Measurements from ENCODE around the gene USP44. TPM values are rescaled to one million over a fixed set of nuclear protein-coding genes. Genes with fewer than 3 reads are reported as not detected.

Gene USP44
- total and polyA plus RNA-seq, 2 experiments from 2014 or later: 235 to 248 TPM

- H4K20me1 ChIP-seq (replicated peaks; ENCODE audit: insufficient read depth): peaks cover 30% of the 10 kb centered on the region
- peaks cover 9% of the 10 kb centered on the region; the same call in 1 of the 2 replicates for H3F3A ChIP-seq (replicated peaks; ENCODE audit: low read depth)
- H3K4me3 ChIP-seq: peak overlapping the region; percentile 100
- peak overlapping the region; percentile 98 for H3K27ac Mint-ChIP-seq
- H3K36me3 ChIP-seq (ENCODE audit: insufficient read depth): peaks cover 34% of the 10 kb centered on the region
- H3K79me2 ChIP-seq (replicated peaks; ENCODE audit: insufficient read depth): peaks cover 57% of the 10 kb centered on the region
- ATAC-seq: no peak
- peak overlapping the region; percentile 100 for H3K4me3 Mint-ChIP-seq
- peaks cover 10% of the 10 kb centered on the region; the same call in 1 of the 2 replicates for H3K4me1 ChIP-seq (ENCODE audit: insufficient read depth)
- DNase-seq (ENCODE audit: low spot score): peak; percentile 10
- no peaks in the 10 kb centered on the region for H3K27me3 ChIP-seq (ENCODE audit: insufficient read depth)
- H3K9me2 ChIP-seq (ENCODE audit: insufficient read depth): no peaks in the 10 kb centered on the region
- H2AFZ ChIP-seq: peak overlapping the region; percentile 88
- peaks cover 12% of the 10 kb centered on the region for H3K4me1 Mint-ChIP-seq
- H3K36me3 Mint-ChIP-seq (ENCODE audit: low read depth): peaks cover 47% of the 10 kb centered on the region
- H3K27me3 Mint-ChIP-seq (ENCODE audit: insufficient read depth, low read depth, poor library complexity): peaks cover 2% of the 10 kb centered on the region
- no peaks in the 10 kb centered on the region for H3K9me3 Mint-ChIP-seq
- H3K4me2 ChIP-seq: peak overlapping the region; percentile 100
- TF ChIP-seq ZNF462 (CRISPR knock-in tag; IDR thresholded peaks at IDR 0.05) (no peak), ZNF114 (CRISPR knock-in tag; IDR thresholded peaks at IDR 0.05) (no peak), NANOG (IDR thresholded peaks at IDR 0.05; ENCODE audit: borderline replicate concordance) (no peak), EZH2 (IDR thresholded peaks at IDR 0.05; ENCODE audit: low read depth, unreplicated experiment) (no peak), CREB1 (CRISPR knock-in tag; IDR thresholded peaks at IDR 0.05; ENCODE audit: low read depth) (no peak), ETS1 (IDR thresholded peaks at IDR 0.05) (no peak), ZNF331 (CRISPR knock-in tag; IDR thresholded peaks at IDR 0.05; ENCODE audit: low read depth) (no peak), POLR2AphosphoS5 (IDR thresholded peaks at IDR 0.05; ENCODE audit: low read depth) (no peak), EZH2phosphoT487 (IDR thresholded peaks at IDR 0.05; ENCODE audit: unreplicated experiment) (no peak), JUNB (IDR thresholded peaks at IDR 0.05; ENCODE audit: unreplicated experiment) (no peak), REST (IDR thresholded peaks at IDR 0.05; ENCODE audit: unreplicated experiment) (no peak), STAT1 (IDR thresholded peaks at IDR 0.05; ENCODE audit: unreplicated experiment) (no peak)
- TF ChIP-seq, protein P1, sequence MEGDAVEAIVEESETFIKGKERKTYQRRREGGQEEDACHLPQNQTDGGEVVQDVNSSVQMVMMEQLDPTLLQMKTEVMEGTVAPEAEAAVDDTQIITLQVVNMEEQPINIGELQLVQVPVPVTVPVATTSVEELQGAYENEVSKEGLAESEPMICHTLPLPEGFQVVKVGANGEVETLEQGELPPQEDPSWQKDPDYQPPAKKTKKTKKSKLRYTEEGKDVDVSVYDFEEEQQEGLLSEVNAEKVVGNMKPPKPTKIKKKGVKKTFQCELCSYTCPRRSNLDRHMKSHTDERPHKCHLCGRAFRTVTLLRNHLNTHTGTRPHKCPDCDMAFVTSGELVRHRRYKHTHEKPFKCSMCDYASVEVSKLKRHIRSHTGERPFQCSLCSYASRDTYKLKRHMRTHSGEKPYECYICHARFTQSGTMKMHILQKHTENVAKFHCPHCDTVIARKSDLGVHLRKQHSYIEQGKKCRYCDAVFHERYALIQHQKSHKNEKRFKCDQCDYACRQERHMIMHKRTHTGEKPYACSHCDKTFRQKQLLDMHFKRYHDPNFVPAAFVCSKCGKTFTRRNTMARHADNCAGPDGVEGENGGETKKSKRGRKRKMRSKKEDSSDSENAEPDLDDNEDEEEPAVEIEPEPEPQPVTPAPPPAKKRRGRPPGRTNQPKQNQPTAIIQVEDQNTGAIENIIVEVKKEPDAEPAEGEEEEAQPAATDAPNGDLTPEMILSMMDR (conservative IDR thresholded peaks at IDR 0.05; ENCODE audit: low read depth in 2 of 2): no peak
- H3K27ac ChIP-seq (ENCODE audit: low read depth): peak overlapping the region; percentile 90; the same call in 1 of the 2 replicates
Measured at GRCh38 chr12:95474660-95474958, 76.7 kb downstream of the USP44 start.

Measured in GM23338 (cell line).